HL-60 (cell line): ENCODE data around the gene ABCB1.

Source experiments
- GABPA ChIP-seq: IDR thresholded peaks from 2 replicates; pipeline ENCODE4 v1.6.1; 2012; ENCODE audit warnings: low read depth
- POLR2AphosphoS5 ChIP-seq: IDR thresholded peaks from 2 replicates; pipeline ENCODE4 v1.6.1; 2012; ENCODE audit warnings: low read depth
- REST ChIP-seq: IDR thresholded peaks from 2 replicates; pipeline ENCODE4 v1.6.1; 2012; ENCODE audit warnings: low read depth; ENCODE audit not compliant: insufficient replicate concordance
- TF ChIP-seq, protein P1 (sequence below): IDR thresholded peaks from one replicate; pipeline ENCODE4 v1.5.1; 2011; ENCODE audit warnings: low read length, control low read depth, inconsistent platforms; ENCODE audit not compliant: insufficient read depth

GRCh38 chr7:87495366-87495765, 105.3 kb downstream of the ABCB1 start:
- TF ChIP-seq, protein P1, sequence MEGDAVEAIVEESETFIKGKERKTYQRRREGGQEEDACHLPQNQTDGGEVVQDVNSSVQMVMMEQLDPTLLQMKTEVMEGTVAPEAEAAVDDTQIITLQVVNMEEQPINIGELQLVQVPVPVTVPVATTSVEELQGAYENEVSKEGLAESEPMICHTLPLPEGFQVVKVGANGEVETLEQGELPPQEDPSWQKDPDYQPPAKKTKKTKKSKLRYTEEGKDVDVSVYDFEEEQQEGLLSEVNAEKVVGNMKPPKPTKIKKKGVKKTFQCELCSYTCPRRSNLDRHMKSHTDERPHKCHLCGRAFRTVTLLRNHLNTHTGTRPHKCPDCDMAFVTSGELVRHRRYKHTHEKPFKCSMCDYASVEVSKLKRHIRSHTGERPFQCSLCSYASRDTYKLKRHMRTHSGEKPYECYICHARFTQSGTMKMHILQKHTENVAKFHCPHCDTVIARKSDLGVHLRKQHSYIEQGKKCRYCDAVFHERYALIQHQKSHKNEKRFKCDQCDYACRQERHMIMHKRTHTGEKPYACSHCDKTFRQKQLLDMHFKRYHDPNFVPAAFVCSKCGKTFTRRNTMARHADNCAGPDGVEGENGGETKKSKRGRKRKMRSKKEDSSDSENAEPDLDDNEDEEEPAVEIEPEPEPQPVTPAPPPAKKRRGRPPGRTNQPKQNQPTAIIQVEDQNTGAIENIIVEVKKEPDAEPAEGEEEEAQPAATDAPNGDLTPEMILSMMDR = no peak
- TF ChIP-seq GABPA (no peak), POLR2AphosphoS5 (no peak), REST (no peak)
